Neural cell (in vitro differentiated cells): ENCODE results near the gene PAN3.

Experiments
- CTCF ChIP-seq: fragments of 450-650 bp; IDR thresholded peaks from 2 replicates; pipeline ENCODE4 v1.5.1; 2014; ENCODE audit warnings: antibody characterized with exemption, mild to moderate bottlenecking, moderate library complexity; ENCODE audit not compliant: poor library complexity, severe bottlenecking
- EZH2 ChIP-seq: fragments of 200-600, 300-800 bp; shearing (Covaris generic), sonication (generic); IDR thresholded peaks from 2 replicates; pipeline ENCODE4 v1.6.1; 2014; ENCODE audit warnings: antibody characterized with exemption, low read length, borderline replicate concordance, mild to moderate bottlenecking; ENCODE audit not compliant: insufficient read depth, poor library complexity, severe bottlenecking
- MXI1 ChIP-seq: fragments of 450-650 bp; conservative IDR thresholded peaks from 2 replicates; pipeline ENCODE4 v1.6.1; 2014; ENCODE audit warnings: antibody characterized with exemption, mild to moderate bottlenecking; ENCODE audit not compliant: poor library complexity, severe bottlenecking
- RAD21 ChIP-seq: fragments of 450-650 bp; conservative IDR thresholded peaks from 2 replicates; pipeline ENCODE4 v1.6.1; 2014; ENCODE audit warnings: antibody characterized with exemption, mild to moderate bottlenecking, moderate library complexity
- SMC3 ChIP-seq: fragments of 450-650 bp; conservative IDR thresholded peaks from 2 replicates; pipeline ENCODE4 v1.6.1; 2014; ENCODE audit warnings: antibody characterized with exemption, mild to moderate bottlenecking, moderate library complexity; ENCODE audit not compliant: poor library complexity

- TF ChIP-seq MXI1 (no peak), CTCF (no peak), SMC3 (no peak), EZH2 (no peak), RAD21 (no peak)
Measured at GRCh38 chr13:28344163-28344562, 205.8 kb downstream of the PAN3 start.
